Lower lobe of right lung (tissue), 2 donors: Measurements from ENCODE around the gene CD248. TPM values are rescaled to one million over a fixed set of nuclear protein-coding genes. Genes with fewer than 3 reads are reported as not detected.

Experiments used
- ATAC-seq, 2 donors: fragments of 200-7000 bp; cut with Tn5 transposase; one replicate each; pipeline ENCODE4 v1.9.1; 2020 to 2022; ENCODE audit warnings: mild to moderate bottlenecking in 2 of 2, moderate library complexity in 2 of 2
- DNase-seq: peaks from one replicate; pipeline ENCODE4 v3.0.0-alpha.2; 2020
- H3K27ac ChIP-seq: fragments of 200-600 bp; one replicate; pipeline ENCODE4 v1.8.0; 2022
- H3K27me3 ChIP-seq: fragments of 200-600 bp; one replicate; pipeline ENCODE4 v1.8.0; 2022; ENCODE audit warnings: low read depth
- H3K36me3 ChIP-seq: fragments of 200-600 bp; one replicate; pipeline ENCODE4 v1.8.0; 2022; ENCODE audit warnings: mild to moderate bottlenecking
- H3K4me1 ChIP-seq: fragments of 200-600 bp; one replicate; pipeline ENCODE4 v1.8.0; 2022
- H3K4me3 ChIP-seq: fragments of 200-600 bp; one replicate; pipeline ENCODE4 v1.8.0; 2022; ENCODE audit warnings: mild to moderate bottlenecking
- H3K9me3 ChIP-seq: fragments of 200-600 bp; one replicate; pipeline ENCODE4 v1.8.0; 2022
- CTCF ChIP-seq: fragments of 200-600 bp; IDR thresholded peaks from one replicate; pipeline ENCODE4 v1.8.0; 2022; ENCODE audit warnings: antibody characterized with exemption, mild to moderate bottlenecking
- intact Hi-C: fragments of 100-400 bp; cut with DNase I; formaldehyde crosslinking; loops from one replicate; pipeline ENCODE4 v1.11.0; 2022
- total RNA-seq: library from RNA; stranded (reverse); fragmentation: NEBNext Ultra II Directional; extraction: Animal tissue kit (Norgen Biotek cat#: 25700); gene quantifications from one replicate; pipeline ENCODE4 v1.2.1, GENCODE V29; 2021
- donor health status: DM: no; HTN: yes; CAD: no; lungs with severe emphysema.

CD248 gene
- total RNA-seq, 1 donor from 2014 or later = 28.7 TPM

DNA sequence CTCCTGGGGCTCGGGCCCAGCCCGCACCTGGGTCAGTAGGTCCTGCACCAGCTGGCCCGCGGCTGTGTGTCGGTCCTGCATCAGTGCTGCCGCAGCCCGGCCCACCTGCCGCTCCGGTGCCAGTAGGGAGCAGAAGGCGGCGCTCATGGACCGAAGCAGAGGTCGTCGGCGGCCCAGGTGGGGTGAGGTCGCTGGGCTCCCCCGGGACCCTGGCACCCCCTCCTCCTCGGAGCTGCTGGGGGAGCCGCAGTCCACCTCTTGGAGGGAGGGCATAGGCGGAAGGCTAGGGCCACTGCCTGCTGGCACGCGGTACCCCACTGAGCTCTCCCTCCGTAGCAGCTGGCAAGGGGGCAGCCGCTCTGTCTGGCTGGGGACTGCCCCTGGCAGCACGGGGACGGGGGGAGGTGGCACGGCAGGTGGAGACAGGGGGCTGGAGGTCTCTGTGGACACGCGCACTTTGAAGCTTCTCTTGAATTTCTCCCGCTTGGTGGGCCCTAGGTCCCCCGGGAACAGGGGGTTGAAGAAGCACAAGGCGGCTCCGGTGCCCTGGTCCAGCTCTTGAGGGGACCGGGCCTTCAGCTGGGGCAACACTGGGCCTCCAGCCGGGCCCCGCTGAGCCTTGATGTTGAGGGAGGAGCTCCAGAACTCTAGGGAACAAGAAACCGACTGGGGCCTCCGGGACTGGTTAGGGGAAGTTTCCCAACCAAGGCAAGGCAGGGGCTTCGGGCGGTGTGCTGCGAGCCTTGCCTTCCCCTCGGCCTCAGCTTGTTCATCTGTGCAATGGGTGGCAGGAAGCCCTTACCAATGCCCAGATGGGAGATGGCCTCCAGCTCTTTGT, 18.0 kb upstream of the CD248 start:
- Histone ChIP-seq H3K27me3 (no peaks in the 10 kb centered on the region), H3K27ac (peak overlapping the region; percentile 82), H3K9me3 (no peaks in the 10 kb centered on the region), H3K4me3 (peak overlapping the region; percentile 63), H3K36me3 (peaks cover 47% of the 10 kb centered on the region), H3K4me1 (peaks cover 29% of the 10 kb centered on the region)
- TF ChIP-seq CTCF = no peak
- ATAC-seq (no peak), DNase-seq (peak; percentile 55)
- intact Hi-C loops = no loop called here

GRCh38 chr11:66333896-66334604, 17.2 kb upstream of the CD248 start:
- Histone ChIP-seq H3K9me3 (no peaks in the 10 kb centered on the region), H3K27ac (no peak overlapping the region), H3K36me3 (peaks cover 39% of the 10 kb centered on the region), H3K4me3 (no peak overlapping the region), H3K4me1 (peaks cover 29% of the 10 kb centered on the region), H3K27me3 (no peaks in the 10 kb centered on the region)
- TF ChIP-seq CTCF = no peak
- intact Hi-C loops = no loop called here
- no peak for ATAC-seq
- DNase-seq = peak; percentile 46

DNA sequence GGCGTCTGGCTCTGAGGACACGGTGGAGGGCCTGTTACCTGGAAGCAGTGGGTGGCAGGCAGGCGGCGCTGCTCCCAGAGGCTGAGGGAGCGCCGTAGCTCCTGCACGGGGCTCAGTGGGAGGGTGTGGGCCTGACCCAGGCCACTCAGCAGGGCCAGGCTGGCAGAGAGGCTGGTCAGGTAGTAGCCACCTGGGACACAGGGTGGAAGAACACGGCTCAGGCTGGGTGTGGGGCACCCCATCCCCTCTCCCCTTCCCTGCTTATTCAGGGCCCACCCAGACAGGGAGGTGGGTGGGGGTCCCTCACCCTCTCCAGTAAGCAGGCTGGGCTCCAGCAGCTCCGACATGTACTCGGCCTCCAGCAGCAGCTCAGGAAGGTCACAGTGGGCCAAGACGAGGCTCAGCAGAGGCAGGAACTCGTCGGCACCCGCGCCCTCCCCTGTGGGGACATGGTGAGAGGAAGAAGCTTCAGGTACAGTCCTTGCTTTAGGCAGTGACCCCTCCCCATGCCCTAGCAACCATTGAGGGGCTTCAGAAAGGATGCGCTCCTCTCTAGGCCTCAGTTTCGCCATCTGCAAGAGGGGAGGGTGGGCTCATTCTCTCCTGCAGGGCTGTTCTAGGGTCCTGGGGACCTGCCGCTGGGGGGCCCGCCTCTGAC, 16.5 kb upstream of the CD248 start:
- DNase-seq = peak; percentile 30
- intact Hi-C loops = no loop called here
- no peak for TF ChIP-seq CTCF
- H3K4me1 ChIP-seq = peaks cover 36% of the 10 kb centered on the region
- H3K4me3 ChIP-seq = no peak overlapping the region
- ATAC-seq = no peak
- H3K27ac ChIP-seq = no peak overlapping the region
- no peaks in the 10 kb centered on the region for H3K9me3 ChIP-seq
- H3K27me3 ChIP-seq = no peaks in the 10 kb centered on the region
- peaks cover 32% of the 10 kb centered on the region for H3K36me3 ChIP-seq

DNA sequence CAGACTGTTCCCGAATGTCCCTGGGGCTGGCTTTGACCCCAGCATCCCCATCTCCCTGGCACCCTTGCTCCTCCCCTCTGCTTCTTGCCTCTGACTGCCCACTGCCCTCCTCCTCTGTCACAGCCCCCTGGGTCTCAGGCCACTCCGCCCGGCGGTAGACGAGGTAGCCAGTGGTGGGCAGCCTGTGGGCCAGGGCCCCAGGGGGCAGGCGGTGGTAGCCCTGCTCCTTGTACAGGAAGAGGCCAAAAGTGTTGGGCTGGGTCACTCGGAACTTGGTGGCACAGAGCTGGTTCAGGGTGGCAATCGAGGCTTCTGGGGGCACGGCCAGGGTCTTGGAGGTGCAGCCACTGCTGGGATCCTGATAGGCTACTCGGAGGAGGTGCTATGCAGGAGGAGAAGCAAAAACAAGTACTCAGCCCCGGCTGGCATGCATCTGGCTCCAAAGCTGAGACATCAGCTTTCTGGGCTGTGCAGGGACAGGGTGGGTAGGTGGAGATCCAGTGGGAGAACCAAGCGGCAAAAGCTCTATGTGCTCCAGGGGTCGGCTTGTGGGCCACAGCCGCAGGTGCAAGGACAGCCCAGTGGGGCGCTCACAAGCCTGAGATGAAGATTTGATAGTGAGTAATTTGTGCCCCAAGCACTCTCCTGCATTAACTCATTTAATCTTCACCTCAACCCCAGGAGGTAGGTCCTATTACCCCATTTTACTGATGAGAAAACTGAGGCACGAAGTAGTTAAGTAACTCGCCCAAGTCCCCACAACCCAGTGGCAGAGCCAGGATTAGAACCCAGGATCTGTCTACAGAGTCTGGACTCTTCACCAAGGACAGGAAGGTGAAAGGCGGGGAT, 15.8 kb upstream of the CD248 start:
- no peak for TF ChIP-seq CTCF
- H3K36me3 ChIP-seq = peaks cover 25% of the 10 kb centered on the region
- DNase-seq (peak; percentile 17), ATAC-seq (no peak)
- H3K27ac ChIP-seq = no peak overlapping the region
- no peaks in the 10 kb centered on the region for H3K27me3 ChIP-seq
- H3K4me3 ChIP-seq = no peak overlapping the region
- peaks cover 43% of the 10 kb centered on the region for H3K4me1 ChIP-seq
- H3K9me3 ChIP-seq = no peaks in the 10 kb centered on the region
- intact Hi-C loops = no loop called here
